CD14-positive monocyte (primary cell): ENCODE results near the gene OPALIN. TPM values are rescaled to one million over a fixed set of nuclear protein-coding genes. Genes with fewer than 3 reads are reported as not detected.

ENCODE experiments used
- DNase-seq, 3 donors: peaks; one replicate each; pipeline ENCODE4 v3.0.0-alpha.2; 2011 to 2022
- H2AFZ ChIP-seq: 2 replicates; pipeline ENCODE4 v1.6.0; 2012; ENCODE audit warnings: mild to moderate bottlenecking, low read depth, low read length, inconsistent platforms; ENCODE audit not compliant: insufficient read depth, poor library complexity, severe bottlenecking
- H3K27ac ChIP-seq, 2 donors: 1 replicate in 1 of 2; 2 replicates in 1 of 2; pipeline ENCODE4 v1.5.1; 2012 to 2013; ENCODE audit warnings: low read length in 2 of 2, control low read depth in 1 of 2, inconsistent platforms in 1 of 2, low read depth in 1 of 2, mild to moderate bottlenecking in 1 of 2
- H3K27me3 ChIP-seq, 2 donors: one replicate each; pipeline versions ENCODE4 v1.6.0 to v1.6.1; 2011 to 2013; ENCODE audit warnings: low read length in 2 of 2; ENCODE audit not compliant: control insufficient read depth in 2 of 2, insufficient read depth in 2 of 2
- H3K36me3 ChIP-seq, 2 donors: replicated peaks in 1 of 2; 1 replicate in 1 of 2; 2 replicates in 1 of 2; pipeline versions ENCODE4 v1.5.1 to v1.6.1; 2012 to 2013; ENCODE audit warnings: low read length in 2 of 2, control low read depth in 1 of 2, inconsistent platforms in 1 of 2, mild to moderate bottlenecking in 1 of 2; ENCODE audit not compliant: insufficient read depth in 2 of 2, control insufficient read depth in 1 of 2
- H3K4me1 ChIP-seq, 2 donors: 1 replicate in 1 of 2; 2 replicates in 1 of 2; pipeline versions ENCODE4 v1.5.1 to v1.6.1; 2012 to 2013; ENCODE audit warnings: low read length in 2 of 2, control low read depth in 1 of 2, inconsistent platforms in 1 of 2, mild to moderate bottlenecking in 1 of 2, moderate library complexity in 1 of 2; ENCODE audit not compliant: insufficient read depth in 2 of 2, control insufficient read depth in 1 of 2
- H3K4me2 ChIP-seq: replicated peaks from 2 replicates; pipeline ENCODE3; 2012; ENCODE audit warnings: low read length, moderate library complexity, mild to moderate bottlenecking; ENCODE audit not compliant: poor library complexity, severe bottlenecking; ENCODE audit errors: extremely low read depth
- H3K4me3 ChIP-seq, 3 experiments: fragments of 200-600 bp in 1 of 3; sonication (generic) in 1 of 3; replicated peaks in 1 of 3; 1 replicate in 2 of 3; 2 replicates in 1 of 3; pipeline ENCODE4 v1.5.1; 2011 to 2013; ENCODE audit warnings: low read length in 3 of 3, mild to moderate bottlenecking in 3 of 3, control low read depth in 2 of 3, low read depth in 2 of 3, inconsistent platforms in 1 of 3, moderate library complexity in 1 of 3
- H3K79me2 ChIP-seq: 2 replicates; pipeline ENCODE4 v1.6.0; 2012; ENCODE audit warnings: mild to moderate bottlenecking, control low read depth, inconsistent platforms, low read length, moderate library complexity; ENCODE audit not compliant: insufficient read depth
- H3K9ac ChIP-seq: 2 replicates; pipeline ENCODE4 v1.6.0; 2017; ENCODE audit warnings: low read length, mild to moderate bottlenecking; ENCODE audit not compliant: insufficient read depth, poor library complexity, severe bottlenecking
- H3K9me3 ChIP-seq, 2 donors: replicated peaks in 1 of 2; 1 replicate in 1 of 2; 2 replicates in 1 of 2; pipeline versions ENCODE4 v1.5.1 to v1.6.1; 2012 to 2013; ENCODE audit warnings: low read length in 2 of 2, control low read depth in 1 of 2; ENCODE audit not compliant: control insufficient read depth in 1 of 2, insufficient read depth in 1 of 2
- H4K20me1 ChIP-seq: 2 replicates; pipeline ENCODE4 v1.6.0; 2012; ENCODE audit warnings: mild to moderate bottlenecking, low read length, control low read depth, moderate library complexity; ENCODE audit not compliant: insufficient read depth
- H3K27ac Mint-ChIP-seq, 7 donors: one replicate each; pipeline ENCODE4 v1.8.0; 2020; ENCODE audit warnings: mild to moderate bottlenecking in 7 of 7, mixed read lengths in 7 of 7, moderate library complexity in 6 of 7, inconsistent platforms in 2 of 7
- H3K27me3 Mint-ChIP-seq, 3 donors: one replicate each; pipeline ENCODE4 v1.8.0; 2021 to 2022; ENCODE audit warnings: low read depth in 3 of 3, mild to moderate bottlenecking in 3 of 3, mixed read lengths in 3 of 3, moderate library complexity in 3 of 3, inconsistent platforms in 1 of 3
- H3K36me3 Mint-ChIP-seq, 2 donors: one replicate each; pipeline ENCODE4 v1.8.0; 2020; ENCODE audit warnings: mixed read lengths in 2 of 2, inconsistent platforms in 1 of 2, mild to moderate bottlenecking in 1 of 2
- H3K4me1 Mint-ChIP-seq: one replicate; pipeline ENCODE4 v1.8.0; 2020; ENCODE audit warnings: mild to moderate bottlenecking, mixed read lengths
- H3K4me3 Mint-ChIP-seq, 2 donors: one replicate each; pipeline ENCODE4 v1.8.0; 2020; ENCODE audit warnings: mild to moderate bottlenecking in 2 of 2, mixed read lengths in 2 of 2, moderate library complexity in 1 of 2
- H3K9me3 Mint-ChIP-seq, 7 donors: one replicate each; pipeline ENCODE4 v1.8.0; 2020 to 2022; ENCODE audit warnings: mixed read lengths in 7 of 7, mild to moderate bottlenecking in 6 of 7, moderate library complexity in 6 of 7, inconsistent platforms in 2 of 7
- WGBS: methylation state at CpG from one replicate; pipeline ENCODE4 v1.1.5; 2013; ENCODE audit warnings: missing lambda C conversion rate; ENCODE audit not compliant: insufficient coverage; 5-methylcytosine and 5-hydroxymethylcytosine counted together
- intact Hi-C, 2 donors: fragments of 100-400 bp; cut with micrococcal nuclease; formaldehyde crosslinking; loops; one replicate each; pipeline versions ENCODE4 v1.15.0 to v1.15.1; 2023
- polyA plus RNA-seq, 3 donors: library from polyadenylated mRNA; depleted of rRNA in 1 of 3; unstranded in 2 of 3; stranded (reverse) in 1 of 3; fragments of 300-500 nt in 2 of 3; fragments of >200 nt in 1 of 3; fragmentation: Illumina TruSeq in 2 of 3; gene quantifications; 1 replicate in 2 of 3; 2 replicates in 1 of 3; pipeline ENCODE4 v1.2.3, GENCODE V29; 2012 to 2021
- TF ChIP-seq, protein P1 (sequence below): fragments of 200-600 bp; IDR thresholded peaks from one replicate; pipeline ENCODE4 v1.8.0; 2022; ENCODE audit warnings: antibody characterized with exemption, mild to moderate bottlenecking

The OPALIN gene
- polyA plus RNA-seq, 3 donors, result not detected

- DNase-seq, result peak; percentile 80 to 92 (median 90)
- TF ChIP-seq, protein P1, sequence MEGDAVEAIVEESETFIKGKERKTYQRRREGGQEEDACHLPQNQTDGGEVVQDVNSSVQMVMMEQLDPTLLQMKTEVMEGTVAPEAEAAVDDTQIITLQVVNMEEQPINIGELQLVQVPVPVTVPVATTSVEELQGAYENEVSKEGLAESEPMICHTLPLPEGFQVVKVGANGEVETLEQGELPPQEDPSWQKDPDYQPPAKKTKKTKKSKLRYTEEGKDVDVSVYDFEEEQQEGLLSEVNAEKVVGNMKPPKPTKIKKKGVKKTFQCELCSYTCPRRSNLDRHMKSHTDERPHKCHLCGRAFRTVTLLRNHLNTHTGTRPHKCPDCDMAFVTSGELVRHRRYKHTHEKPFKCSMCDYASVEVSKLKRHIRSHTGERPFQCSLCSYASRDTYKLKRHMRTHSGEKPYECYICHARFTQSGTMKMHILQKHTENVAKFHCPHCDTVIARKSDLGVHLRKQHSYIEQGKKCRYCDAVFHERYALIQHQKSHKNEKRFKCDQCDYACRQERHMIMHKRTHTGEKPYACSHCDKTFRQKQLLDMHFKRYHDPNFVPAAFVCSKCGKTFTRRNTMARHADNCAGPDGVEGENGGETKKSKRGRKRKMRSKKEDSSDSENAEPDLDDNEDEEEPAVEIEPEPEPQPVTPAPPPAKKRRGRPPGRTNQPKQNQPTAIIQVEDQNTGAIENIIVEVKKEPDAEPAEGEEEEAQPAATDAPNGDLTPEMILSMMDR, result no peak
- Histone ChIP-seq H2AFZ (no peak overlapping the region), H3K79me2 (no peaks in the 10 kb centered on the region), H4K20me1 (no peaks in the 10 kb centered on the region), H3K9ac (peak overlapping the region; percentile 25), H3K9me3 (no peaks in the 10 kb centered on the region), H3K4me3 (no peak overlapping the region), H3K27me3 (no peaks in the 10 kb centered on the region), H3K27ac (peak overlapping the region; percentile 75 to 85), H3K4me1 (peaks cover 24 to 26% of the 10 kb centered on the region in 2 donors), H3K36me3 (no peaks in the 10 kb centered on the region), H3K4me2 (peak overlapping the region; percentile 1)
- Mint-ChIP-seq H3K27ac (peak overlapping the region; percentile 85 to 95 (median 93)), H3K27me3 (peaks cover 4 to 9% (median 6%) of the 10 kb centered on the region in 3 donors), H3K4me1 (peaks cover 22% of the 10 kb centered on the region), H3K4me3 (peak overlapping the region in 1 of 2 donors; percentile 71), H3K9me3 (peaks cover 0 to 7% (median 0%) of the 10 kb centered on the region in 7 donors), H3K36me3 (no peaks in the 10 kb centered on the region)
- WGBS, result 0% methylated on average over 1 of the region's 7 CpGs
- intact Hi-C loops, result no loop called here
Measured at GRCh38 chr10:96380821-96381220, 22.0 kb upstream of the OPALIN start.

- Mint-ChIP-seq H3K4me1 (peaks cover 33% of the 10 kb centered on the region), H3K36me3 (no peaks in the 10 kb centered on the region), H3K9me3 (peaks cover 0 to 8% (median 0%) of the 10 kb centered on the region in 7 donors), H3K27me3 (peaks cover 6 to 9% (median 6%) of the 10 kb centered on the region in 3 donors), H3K4me3 (peak overlapping the region in 1 of 2 donors; percentile 15), H3K27ac (peak overlapping the region in 6 of 7 donors; percentile 35 to 94 (median 86))
- intact Hi-C loops, result loop anchor here in 1 of 2 donors (5.0 to 10.0 kb wide), 2 partner anchors 133 to 205 kb away; partner anchors contain the start of genes TLL2 and TM9SF3
- H3K4me3 ChIP-seq, result no peak overlapping the region
- H3K27me3 ChIP-seq, result no peaks in the 10 kb centered on the region
- H3K4me1 ChIP-seq, result peaks cover 31 to 32% of the 10 kb centered on the region in 2 donors
- H4K20me1 ChIP-seq, result no peaks in the 10 kb centered on the region
- no peaks in the 10 kb centered on the region for H3K79me2 ChIP-seq
- peak overlapping the region in 1 of 2 donors; percentile 6 for H3K27ac ChIP-seq
- WGBS, result 67% methylated on average over 5 of the region's 8 CpGs
- no peaks in the 10 kb centered on the region for H3K9me3 ChIP-seq
- peak in 1 of 3 donors; percentile 9 for DNase-seq
- TF ChIP-seq, protein P1, result no peak
- no peaks in the 10 kb centered on the region for H3K36me3 ChIP-seq
- H2AFZ ChIP-seq, result no peak overlapping the region
- no peak overlapping the region for H3K4me2 ChIP-seq
- no peak overlapping the region for H3K9ac ChIP-seq
Measured at GRCh38 chr10:96379758-96380157, 21.0 kb upstream of the OPALIN start.
